ENCODE results near the gene PDHX. TPM values are rescaled to one million over a fixed set of nuclear protein-coding genes. Genes with fewer than 3 reads are reported as not detected.

PDHX gene
- polyA plus RNA-seq, 3 donors = 9.3 to 19.5 (median 17.5) TPM

DNA sequence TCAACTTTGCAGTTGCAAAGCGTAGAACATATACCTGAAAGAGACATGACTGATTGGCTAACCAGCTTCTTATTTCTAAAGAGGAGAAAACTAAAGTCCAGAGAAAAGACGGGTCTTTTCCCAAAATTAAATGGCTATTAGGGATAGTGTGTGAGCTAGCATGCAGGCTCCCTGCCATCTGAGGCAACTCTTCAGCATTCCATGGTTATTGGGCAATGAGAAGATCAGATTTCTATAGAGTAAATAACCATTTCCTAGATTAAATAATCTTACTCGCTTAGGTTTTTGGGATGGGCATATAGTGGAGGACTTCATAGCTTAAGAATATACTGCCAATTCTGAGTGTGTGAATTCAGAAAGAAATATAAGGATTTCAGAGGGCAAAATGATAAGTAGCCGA, 95.0 kb downstream of the PDHX start:
- Histone ChIP-seq H2AFZ (ENCODE audit: insufficient read depth, low read depth, low read length, poor library complexity, severe bottlenecking) (no peak overlapping the region), H3K79me2 (ENCODE audit: insufficient read depth, low read length) (no peaks in the 10 kb centered on the region), H3K9me3 (replicated peaks in 1 of 2; ENCODE audit: control insufficient read depth in 1 of 2, insufficient read depth in 1 of 2, low read length in 2 of 2) (no peaks in the 10 kb centered on the region), H3K27me3 (ENCODE audit: control insufficient read depth in 2 of 2, insufficient read depth in 2 of 2, low read length in 2 of 2) (no peaks in the 10 kb centered on the region), H3K27ac (ENCODE audit: low read depth in 1 of 2, low read length in 2 of 2) (no peak overlapping the region), H3K9ac (ENCODE audit: insufficient read depth, low read length, poor library complexity, severe bottlenecking) (no peak overlapping the region), H4K20me1 (ENCODE audit: insufficient read depth, low read length) (no peaks in the 10 kb centered on the region), H3K4me2 (replicated peaks; ENCODE audit: extremely low read depth, low read length, poor library complexity, severe bottlenecking) (no peak overlapping the region), H3K36me3 (replicated peaks in 1 of 2; ENCODE audit: control insufficient read depth in 1 of 2, insufficient read depth in 2 of 2, low read length in 2 of 2) (no peaks in the 10 kb centered on the region), H3K4me3 (replicated peaks in 1 of 3; ENCODE audit: low read depth in 2 of 3, low read length in 3 of 3) (no peak overlapping the region), H3K4me1 (ENCODE audit: control insufficient read depth in 1 of 2, insufficient read depth in 2 of 2, low read length in 2 of 2) (peaks cover 14 to 18% of the 10 kb centered on the region in 2 donors)
- DNase-seq = no peak
- TF ChIP-seq, protein P1, sequence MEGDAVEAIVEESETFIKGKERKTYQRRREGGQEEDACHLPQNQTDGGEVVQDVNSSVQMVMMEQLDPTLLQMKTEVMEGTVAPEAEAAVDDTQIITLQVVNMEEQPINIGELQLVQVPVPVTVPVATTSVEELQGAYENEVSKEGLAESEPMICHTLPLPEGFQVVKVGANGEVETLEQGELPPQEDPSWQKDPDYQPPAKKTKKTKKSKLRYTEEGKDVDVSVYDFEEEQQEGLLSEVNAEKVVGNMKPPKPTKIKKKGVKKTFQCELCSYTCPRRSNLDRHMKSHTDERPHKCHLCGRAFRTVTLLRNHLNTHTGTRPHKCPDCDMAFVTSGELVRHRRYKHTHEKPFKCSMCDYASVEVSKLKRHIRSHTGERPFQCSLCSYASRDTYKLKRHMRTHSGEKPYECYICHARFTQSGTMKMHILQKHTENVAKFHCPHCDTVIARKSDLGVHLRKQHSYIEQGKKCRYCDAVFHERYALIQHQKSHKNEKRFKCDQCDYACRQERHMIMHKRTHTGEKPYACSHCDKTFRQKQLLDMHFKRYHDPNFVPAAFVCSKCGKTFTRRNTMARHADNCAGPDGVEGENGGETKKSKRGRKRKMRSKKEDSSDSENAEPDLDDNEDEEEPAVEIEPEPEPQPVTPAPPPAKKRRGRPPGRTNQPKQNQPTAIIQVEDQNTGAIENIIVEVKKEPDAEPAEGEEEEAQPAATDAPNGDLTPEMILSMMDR (IDR thresholded peaks at IDR 0.05) = no peak
- H3K27me3 Mint-ChIP-seq (ENCODE audit: low read depth in 3 of 3) = peaks cover 0 to 2% (median under 1%) of the 10 kb centered on the region in 3 donors
- H3K4me1 Mint-ChIP-seq = peaks cover 31% of the 10 kb centered on the region
- no peaks in the 10 kb centered on the region for H3K36me3 Mint-ChIP-seq
- H3K4me3 Mint-ChIP-seq = no peak overlapping the region
- no peak overlapping the region for H3K27ac Mint-ChIP-seq
- no peaks in the 10 kb centered on the region for H3K9me3 Mint-ChIP-seq
- intact Hi-C loops (cut with micrococcal nuclease) = no loop called here
- 100% methylated on average over 2 of the region's 4 CpGs for WGBS (ENCODE audit: insufficient coverage)

GRCh38 chr11:35011944-35012343, 95.5 kb downstream of the PDHX start:
- H3K4me3 Mint-ChIP-seq = no peak overlapping the region

More at GRCh38 chr11:35011944-35012343, 95.5 kb downstream of the PDHX start:
- intact Hi-C loops (cut with micrococcal nuclease) = no loop called here
- Mint-ChIP-seq H3K36me3 (no peaks in the 10 kb centered on the region), H3K4me1 (peaks cover 26% of the 10 kb centered on the region), H3K27me3 (ENCODE audit: low read depth in 3 of 3) (peaks cover 0 to 2% (median 2%) of the 10 kb centered on the region in 3 donors), H3K9me3 (no peaks in the 10 kb centered on the region), H3K27ac (no peak overlapping the region)
- Histone ChIP-seq H3K27me3 (ENCODE audit: control insufficient read depth in 2 of 2, insufficient read depth in 2 of 2, low read length in 2 of 2) (no peaks in the 10 kb centered on the region), H3K4me3 (replicated peaks in 1 of 3; ENCODE audit: low read depth in 2 of 3, low read length in 3 of 3) (no peak overlapping the region), H2AFZ (ENCODE audit: insufficient read depth, low read depth, low read length, poor library complexity, severe bottlenecking) (no peak overlapping the region), H3K4me2 (replicated peaks; ENCODE audit: extremely low read depth, low read length, poor library complexity, severe bottlenecking) (no peak overlapping the region), H3K27ac (ENCODE audit: low read depth in 1 of 2, low read length in 2 of 2) (no peak overlapping the region), H3K36me3 (replicated peaks in 1 of 2; ENCODE audit: control insufficient read depth in 1 of 2, insufficient read depth in 2 of 2, low read length in 2 of 2) (no peaks in the 10 kb centered on the region), H3K79me2 (ENCODE audit: insufficient read depth, low read length) (no peaks in the 10 kb centered on the region), H3K9me3 (replicated peaks in 1 of 2; ENCODE audit: control insufficient read depth in 1 of 2, insufficient read depth in 1 of 2, low read length in 2 of 2) (no peaks in the 10 kb centered on the region), H3K9ac (ENCODE audit: insufficient read depth, low read length, poor library complexity, severe bottlenecking) (no peak overlapping the region), H4K20me1 (ENCODE audit: insufficient read depth, low read length) (no peaks in the 10 kb centered on the region), H3K4me1 (ENCODE audit: control insufficient read depth in 1 of 2, insufficient read depth in 2 of 2, low read length in 2 of 2) (peaks cover 8 to 12% of the 10 kb centered on the region in 2 donors)
- TF ChIP-seq, protein P1 (IDR thresholded peaks at IDR 0.05) = no peak
- no peak for DNase-seq
- no CpG with 5 or more reads among the region's 2 CpGs for WGBS (ENCODE audit: insufficient coverage)
